Aorta (tissue), 5 donors: ENCODE results near the gene FGFBP3. TPM values are rescaled to one million over a fixed set of nuclear protein-coding genes. Genes with fewer than 3 reads are reported as not detected.

ENCODE experiments used
- ATAC-seq: fragments of 200-7000 bp; cut with Tn5 transposase; one replicate; pipeline ENCODE4 v1.9.1; 2022; ENCODE audit warnings: moderate library complexity; ENCODE audit not compliant: low FRiP score
- DNase-seq, 2 donors: peaks; one replicate each; pipeline ENCODE4 v3.0.0-alpha.2; 2020
- H3K27ac ChIP-seq, 2 donors: one replicate each; pipeline ENCODE4 v1.5.1; 2013; ENCODE audit warnings: low read length in 2 of 2, mild to moderate bottlenecking in 2 of 2, moderate library complexity in 2 of 2, control low read depth in 1 of 2, inconsistent platforms in 1 of 2, low read depth in 1 of 2
- H3K27me3 ChIP-seq, 2 donors: one replicate each; pipeline ENCODE4 v1.6.1; 2013; ENCODE audit warnings: control low read depth in 1 of 2, low read length in 1 of 2, mild to moderate bottlenecking in 1 of 2, moderate library complexity in 1 of 2; ENCODE audit not compliant: insufficient read depth in 2 of 2, control insufficient read depth in 1 of 2
- H3K36me3 ChIP-seq, 2 donors: one replicate each; pipeline ENCODE4 v1.6.1; 2013; ENCODE audit warnings: control low read depth in 1 of 2, low read length in 1 of 2, mild to moderate bottlenecking in 1 of 2; ENCODE audit not compliant: insufficient read depth in 2 of 2, control insufficient read depth in 1 of 2
- H3K4me1 ChIP-seq, 2 donors: one replicate each; pipeline ENCODE4 v1.6.1; 2013; ENCODE audit warnings: low read length in 2 of 2, control low read depth in 1 of 2, mild to moderate bottlenecking in 1 of 2, moderate library complexity in 1 of 2; ENCODE audit not compliant: insufficient read depth in 2 of 2, control insufficient read depth in 1 of 2
- H3K4me3 ChIP-seq, 2 donors: one replicate each; pipeline ENCODE4 v1.5.1; 2013; ENCODE audit warnings: low read length in 2 of 2, control low read depth in 1 of 2, mild to moderate bottlenecking in 1 of 2
- H3K9me3 ChIP-seq: one replicate; pipeline ENCODE4 v1.6.1; 2013; ENCODE audit warnings: mild to moderate bottlenecking, low read length; ENCODE audit not compliant: control insufficient read depth
- WGBS, 2 donors: extraction: QIAGEN DNeasy Blood & Tissue Kit; methylation state at CpG; one replicate each; pipeline ENCODE4 v1.1.7; 2013; 5-methylcytosine and 5-hydroxymethylcytosine counted together
- intact Hi-C, 2 donors: fragments of 100-400 bp; cut with DNase I; formaldehyde crosslinking; loops; one replicate each; pipeline versions ENCODE4 v1.14.2 to v1.15.0; 2022
- long read RNA-seq, 2 donors: library from polyadenylated mRNA; unstranded; transcript quantifications; one replicate each; pipeline ENCODE4 v2.0.0, GENCODE V29; 2020 to 2021
- polyA plus RNA-seq, 2 donors: library from polyadenylated mRNA; stranded (reverse); fragments of 200-250 nt; gene quantifications; one replicate each; pipeline ENCODE4 v1.2.3, GENCODE V29; 2013
- total RNA-seq, 2 donors: library from RNA; stranded (reverse); fragmentation: NEBNext Ultra II Directional; extraction: Animal tissue kit (Norgen Biotek cat#: 25700); gene quantifications; one replicate each; pipeline ENCODE4 v1.2.1, GENCODE V29; 2021
- donor health status: healthy with polysubstance abuse.
- donor health status: Bipolar disorder and iron deficiency.
- donor health status: DM: no; HTN: no; CAD: no.
- donor health status: DM: no; HTN: no; CAD: no.
- donor health status: DM: yes; HTN: yes; CAD: no.

The FGFBP3 gene, protein sequence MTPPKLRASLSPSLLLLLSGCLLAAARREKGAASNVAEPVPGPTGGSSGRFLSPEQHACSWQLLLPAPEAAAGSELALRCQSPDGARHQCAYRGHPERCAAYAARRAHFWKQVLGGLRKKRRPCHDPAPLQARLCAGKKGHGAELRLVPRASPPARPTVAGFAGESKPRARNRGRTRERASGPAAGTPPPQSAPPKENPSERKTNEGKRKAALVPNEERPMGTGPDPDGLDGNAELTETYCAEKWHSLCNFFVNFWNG
- total RNA-seq, result 1 to 10 TPM; 1.2 to 1.7 TPM
- polyA plus RNA-seq, result 1 to 10 TPM; 1.3 to 1.5 TPM
- long read RNA-seq, donor 1, result 0 reads
- long read RNA-seq, donor 2, partial matches to known transcripts, result 0 of 2 reads
- long read RNA-seq, donor 2, other reads (novel, unspliced or antisense), result 2 of 2 reads

DNA sequence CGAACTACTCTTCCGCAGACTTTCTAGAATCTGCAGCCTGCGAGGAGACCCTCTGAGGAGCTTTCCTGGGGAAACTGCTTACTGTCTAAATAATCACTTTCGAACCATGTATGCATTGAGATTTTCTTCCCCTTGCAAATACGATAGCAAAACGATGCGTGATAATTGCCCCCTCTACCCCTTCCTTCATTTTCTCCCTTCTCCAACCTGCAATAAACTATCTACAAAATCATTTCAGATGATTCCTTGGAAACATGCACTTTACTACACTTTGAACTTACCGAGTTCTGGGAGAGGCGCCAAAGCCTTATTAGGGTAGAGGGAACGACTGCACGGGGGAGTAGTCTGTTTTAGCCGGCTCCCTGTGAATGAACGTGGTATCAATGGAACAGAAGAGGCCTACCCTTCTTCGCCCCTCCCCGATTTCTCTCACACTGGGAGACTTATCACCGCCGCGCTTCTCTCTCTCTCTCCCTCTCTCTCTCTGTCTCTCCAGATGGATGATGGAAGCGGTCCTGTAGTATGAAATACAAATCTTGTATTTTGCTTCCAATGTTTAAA lies at the start of gene FGFBP3:
FGFBP3 (minus strand) TSS at position 370 of the 561 bp plus-strand sequence. CDS start 517 bp downstream, outside the sequence.
- Histone ChIP-seq H3K4me3 (peak within 1 kb of the TSS; percentile 64 to 86), H3K27me3 (no peaks in the 10 kb centered on the region), H3K36me3 (no peaks in the 10 kb centered on the region), H3K27ac (peak within 1 kb of the TSS; percentile 2 to 74), H3K9me3 (no peaks in the 10 kb centered on the region), H3K4me1 (no peaks in the 10 kb centered on the region)
- peak; percentile 66 for ATAC-seq
- WGBS, 2 donors, result 0% methylated on average over 19 of the region's 19 CpGs
- DNase-seq, result peak in 1 of 2 donors; percentile 49
- intact Hi-C loops, result no loop called here

DNA sequence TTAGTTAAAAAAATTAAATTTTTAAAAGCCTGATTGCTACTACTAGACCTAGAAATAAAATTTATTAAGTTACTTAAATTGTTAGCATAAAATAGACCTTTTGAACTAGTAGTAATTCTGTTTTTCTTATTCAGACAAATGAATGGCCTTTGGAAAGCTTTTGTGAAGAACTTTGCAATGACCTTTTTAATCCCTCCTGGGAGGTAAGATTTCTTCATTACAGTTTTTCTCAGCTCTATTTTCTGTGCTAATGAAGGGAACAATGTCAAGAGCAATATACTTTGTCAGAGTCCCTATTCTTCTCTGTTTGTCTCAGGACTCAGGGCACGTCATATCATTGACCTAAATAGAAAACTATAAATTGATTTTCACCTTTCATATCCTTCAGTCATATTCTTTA lies 47.8 kb upstream of the FGFBP3 start:
- no peak overlapping the region for H3K4me3 ChIP-seq
- intact Hi-C loops, result no loop called here
- no peaks in the 10 kb centered on the region for H3K9me3 ChIP-seq
- no peak overlapping the region for H3K27ac ChIP-seq
- H3K27me3 ChIP-seq, result no peaks in the 10 kb centered on the region
- H3K4me1 ChIP-seq, result no peaks in the 10 kb centered on the region
- H3K36me3 ChIP-seq, result peaks cover 2 to 11% of the 10 kb centered on the region in 2 donors
- ATAC-seq (no peak), DNase-seq (no peak)
- WGBS, 2 donors, result 93% methylated on average over 1 of the region's 1 CpG

DNA sequence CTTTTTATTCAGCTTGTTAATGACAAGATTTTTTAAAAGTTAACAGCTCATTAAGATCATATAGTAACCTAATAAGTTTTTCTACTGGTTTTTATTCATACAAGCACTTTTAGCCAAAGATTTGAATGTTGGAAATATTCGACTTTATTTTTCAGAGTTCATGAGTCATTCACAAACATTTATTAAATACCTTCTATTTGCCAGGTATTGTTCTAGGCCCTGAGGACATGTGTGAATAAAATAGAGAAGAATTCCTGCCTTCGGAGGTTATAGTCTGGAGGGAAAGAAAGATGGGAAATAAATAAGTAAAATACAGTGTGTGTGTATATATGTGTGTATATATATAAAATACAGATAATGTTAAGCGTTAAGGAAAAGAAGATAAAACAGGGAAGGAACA lies 45.8 kb upstream of the FGFBP3 start:
- H3K9me3 ChIP-seq, result no peaks in the 10 kb centered on the region
- no peaks in the 10 kb centered on the region for H3K27me3 ChIP-seq
- H3K36me3 ChIP-seq, result peaks cover 2 to 3% of the 10 kb centered on the region in 2 donors
- DNase-seq, result no peak
- 44 to 52% methylated on average over 3 of the region's 3 CpGs for WGBS, 2 donors
- H3K4me1 ChIP-seq, result no peaks in the 10 kb centered on the region
- intact Hi-C loops, result no loop called here
- H3K4me3 ChIP-seq, result no peak overlapping the region
- ATAC-seq, result no peak
- no peak overlapping the region for H3K27ac ChIP-seq

DNA sequence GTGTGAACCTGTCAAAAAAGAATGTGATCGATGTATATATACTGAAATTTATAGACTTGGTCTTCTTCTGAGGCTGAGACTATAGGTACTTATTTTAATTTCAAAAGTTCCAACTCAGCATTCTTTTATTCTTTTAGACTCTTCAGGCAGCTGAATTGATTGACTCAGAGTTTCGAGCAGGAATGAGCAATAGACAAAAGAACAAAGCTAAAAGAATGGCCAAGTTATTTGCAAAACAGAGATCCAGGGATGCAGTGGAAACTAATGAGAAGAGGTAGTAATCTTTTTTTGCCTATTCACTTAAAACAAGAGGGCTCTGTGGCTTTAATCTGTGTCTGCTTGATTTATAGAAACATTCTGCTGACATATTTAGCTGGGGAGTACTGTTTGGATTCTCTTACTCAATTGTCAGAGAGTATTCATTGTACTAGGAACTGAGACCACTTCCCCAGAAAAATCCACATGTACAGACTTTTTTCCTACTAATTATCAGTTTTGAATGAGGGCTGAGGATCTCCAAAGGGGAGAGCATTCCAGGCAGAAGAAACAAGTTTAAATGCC lies 44.4 kb upstream of the FGFBP3 start:
- ATAC-seq, result no peak
- H3K27ac ChIP-seq, result no peak overlapping the region
- 91 to 95% methylated on average over 2 of the region's 2 CpGs for WGBS, 2 donors
- intact Hi-C loops, result no loop called here
- no peak for DNase-seq
- H3K4me3 ChIP-seq, result no peak overlapping the region
- no peaks in the 10 kb centered on the region for H3K27me3 ChIP-seq
- peaks cover 2 to 3% of the 10 kb centered on the region in 2 donors for H3K36me3 ChIP-seq
- H3K4me1 ChIP-seq, result no peaks in the 10 kb centered on the region
- no peaks in the 10 kb centered on the region for H3K9me3 ChIP-seq

DNA sequence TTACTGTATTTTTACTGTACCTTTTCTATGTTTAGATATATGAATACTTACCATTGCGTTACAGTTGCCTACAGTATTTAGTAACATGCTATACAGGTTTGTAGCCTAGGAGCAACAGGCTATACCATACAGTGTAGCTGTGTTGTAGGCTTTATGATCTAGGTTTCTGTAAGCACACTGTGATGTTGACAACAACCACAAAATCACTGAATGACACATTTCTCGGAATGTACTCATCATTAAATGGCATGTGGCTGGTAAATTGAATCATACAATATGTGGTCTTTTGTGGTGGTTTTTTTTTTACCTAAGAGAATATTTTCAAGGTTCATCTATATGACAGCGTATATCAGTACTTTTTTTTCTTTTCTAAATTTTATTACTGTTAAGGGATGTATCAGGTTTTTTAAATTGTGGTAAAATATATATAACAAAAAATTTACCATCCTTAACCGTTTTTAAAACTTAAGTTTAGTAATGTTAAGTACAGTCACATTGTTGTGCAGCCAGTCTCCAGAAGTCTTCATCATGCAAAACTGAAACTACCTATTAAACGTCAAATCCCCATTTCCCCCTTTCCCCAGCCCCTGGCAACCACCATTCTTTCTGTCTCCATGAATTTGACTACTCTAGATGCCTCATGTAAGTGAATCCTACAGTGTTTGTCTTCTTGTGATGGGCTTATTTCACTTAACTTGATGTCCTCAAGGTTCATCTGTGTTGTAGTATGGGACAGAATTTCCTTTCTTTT lies 35.8 kb upstream of the FGFBP3 start:
- H3K27me3 ChIP-seq, result no peaks in the 10 kb centered on the region
- H3K27ac ChIP-seq, result no peak overlapping the region
- no peak overlapping the region for H3K4me3 ChIP-seq
- H3K4me1 ChIP-seq, result no peaks in the 10 kb centered on the region
- intact Hi-C loops, result no loop called here
- ATAC-seq, result no peak
- H3K9me3 ChIP-seq, result no peaks in the 10 kb centered on the region
- DNase-seq, result no peak
- WGBS, 2 donors, result 90 to 96% methylated on average over 5 of the region's 5 CpGs
- no peaks in the 10 kb centered on the region for H3K36me3 ChIP-seq

DNA sequence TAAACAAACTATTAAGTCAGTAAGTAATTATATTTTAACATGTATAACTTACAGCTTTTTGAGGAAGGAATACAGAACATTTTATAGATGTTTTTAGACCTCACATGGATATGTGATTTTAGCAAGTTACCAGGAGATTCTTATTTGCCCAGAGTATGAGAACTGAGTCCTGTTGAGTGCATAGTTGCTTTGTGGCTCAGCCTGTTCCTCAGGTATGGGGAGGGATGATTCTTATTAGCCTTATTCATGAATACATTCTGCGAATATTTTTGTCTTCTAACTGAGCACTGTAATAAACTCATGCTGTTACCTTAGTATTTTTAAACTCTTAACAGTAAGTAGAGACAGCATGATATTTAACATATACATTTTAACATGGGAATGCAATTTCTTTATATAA lies 32.1 kb upstream of the FGFBP3 start:
- Histone ChIP-seq H3K36me3 (peaks cover 0 to 2% of the 10 kb centered on the region in 2 donors), H3K4me1 (no peaks in the 10 kb centered on the region), H3K27me3 (no peaks in the 10 kb centered on the region), H3K9me3 (no peaks in the 10 kb centered on the region), H3K4me3 (no peak overlapping the region), H3K27ac (no peak overlapping the region)
- intact Hi-C loops, result no loop called here
- WGBS, 2 donors, result 79 to 89% methylated on average over 1 of the region's 1 CpG
- ATAC-seq (no peak), DNase-seq (no peak)

DNA sequence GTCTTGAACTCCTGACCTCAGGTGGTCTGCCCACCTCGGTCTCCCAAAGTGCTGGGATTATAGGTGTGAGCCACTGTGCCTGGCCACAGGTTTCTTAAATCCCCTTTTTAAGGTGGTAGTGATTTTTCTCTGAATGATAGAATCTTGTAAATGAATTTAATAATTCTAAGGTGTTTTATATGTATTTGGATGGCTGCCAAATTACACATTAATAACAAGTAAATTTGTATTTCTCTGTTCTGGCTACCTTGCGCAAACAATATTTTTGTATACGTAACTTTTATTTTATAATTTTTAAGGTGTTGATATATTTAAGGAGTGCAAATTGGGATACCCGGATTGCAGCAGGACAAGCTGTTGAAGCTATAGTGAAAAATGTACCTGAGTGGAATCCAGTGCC lies 30.4 kb upstream of the FGFBP3 start:
- H3K4me3 ChIP-seq, result no peak overlapping the region
- intact Hi-C loops, result no loop called here
- no peaks in the 10 kb centered on the region for H3K9me3 ChIP-seq
- H3K36me3 ChIP-seq, result peaks cover 0 to 2% of the 10 kb centered on the region in 2 donors
- no peaks in the 10 kb centered on the region for H3K4me1 ChIP-seq
- no peak for DNase-seq
- 94 to 96% methylated on average over 4 of the region's 4 CpGs for WGBS, 2 donors
- no peaks in the 10 kb centered on the region for H3K27me3 ChIP-seq
- ATAC-seq, result no peak
- H3K27ac ChIP-seq, result no peak overlapping the region

DNA sequence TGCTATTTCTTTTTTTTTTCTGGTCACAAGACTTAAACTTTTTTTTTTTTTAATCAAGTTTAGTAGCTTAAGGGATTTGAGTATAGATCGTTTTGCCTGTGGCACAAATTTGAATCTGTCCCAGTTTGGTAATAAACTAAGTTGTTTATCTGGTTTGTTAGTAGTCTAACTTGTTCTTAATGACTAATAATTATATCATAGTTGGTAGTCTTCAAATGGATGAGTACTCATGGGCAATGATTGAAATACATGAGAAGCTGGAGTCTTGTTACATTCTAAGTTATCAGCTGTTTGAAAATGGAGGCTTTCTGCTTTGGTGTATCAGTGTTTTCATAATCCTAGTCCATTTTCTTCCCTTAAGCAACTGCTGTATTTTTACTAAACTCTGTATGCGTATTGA lies 26.6 kb upstream of the FGFBP3 start:
- intact Hi-C loops, result no loop called here
- Histone ChIP-seq H3K27me3 (no peaks in the 10 kb centered on the region), H3K36me3 (peaks cover 2 to 4% of the 10 kb centered on the region in 2 donors), H3K4me1 (peaks cover 0 to 2% of the 10 kb centered on the region in 2 donors), H3K27ac (no peak overlapping the region), H3K4me3 (no peak overlapping the region), H3K9me3 (no peaks in the 10 kb centered on the region)
- no peak for DNase-seq
- WGBS, 2 donors, result 88 to 95% methylated on average over 2 of the region's 2 CpGs
- ATAC-seq, result no peak
